Ovary (tissue), 3 donors: ENCODE data around the gene CNOT6.
"Not testable (repeated sequence)": the region's sequence is repeated elsewhere in the genome, so short reads cannot be mapped to it uniquely, and the experiment has no call there.

ENCODE experiments used
- CTCF ChIP-seq, 3 donors: fragments of 450-650 bp in 2 of 3; fragments of 200-600 bp in 1 of 3; IDR thresholded peaks; one replicate each; pipeline versions ENCODE4 v1.5.1 to v1.8.0; 2016 to 2022; ENCODE audit warnings: antibody characterized with exemption in 3 of 3, mild to moderate bottlenecking in 1 of 3
- EP300 ChIP-seq: sonication (generic); formaldehyde crosslinking; IDR thresholded peaks from one replicate; pipeline ENCODE4 v1.6.1; 2017; ENCODE audit warnings: antibody characterized with exemption
- donor health status: DM: no; HTN: no; CAD: no.

GRCh38 chr5:180531036-180531585, 36.9 kb downstream of the CNOT6 start:
- not testable (repeated sequence) for TF ChIP-seq CTCF (IDR thresholded peaks at IDR 0.05); EP300
